HepG2 (cell line): ENCODE results near the gene BCL2L2. TPM values are rescaled to one million over a fixed set of nuclear protein-coding genes. Genes with fewer than 3 reads are reported as not detected.

Experiments
- AHR ChIP-seq: IDR thresholded peaks from 2 replicates; pipeline ENCODE4 v1.6.1; 2018; ENCODE audit warnings: missing genetic modification reagents, missing compliant biosample characterization
- BRD4 ChIP-seq: sonication (generic); formaldehyde crosslinking; IDR thresholded peaks from 2 replicates; pipeline ENCODE4 v1.4.0; 2020; ENCODE audit warnings: missing genetic modification reagents
- FOXJ3 ChIP-seq: sonication (generic); formaldehyde crosslinking; IDR thresholded peaks from 2 replicates; pipeline ENCODE4 v1.4.0; 2020; ENCODE audit warnings: missing genetic modification reagents, mild to moderate bottlenecking, borderline replicate concordance
- GATAD2A ChIP-seq: IDR thresholded peaks from 2 replicates; pipeline ENCODE4 v1.6.1; 2016
- JUNB ChIP-seq: sonication (generic); formaldehyde crosslinking; IDR thresholded peaks from 2 replicates; pipeline ENCODE4 v1.8.0; 2022; ENCODE audit warnings: missing genetic modification reagents, mild to moderate bottlenecking, borderline replicate concordance
- PAXIP1 ChIP-seq: sonication (generic); formaldehyde crosslinking; conservative IDR thresholded peaks from 2 replicates; pipeline ENCODE4 v1.4.0; 2020; ENCODE audit warnings: mild to moderate bottlenecking, missing genetic modification reagents, moderate library complexity
- ZBTB26 ChIP-seq: IDR thresholded peaks from 2 replicates; pipeline ENCODE4 v1.6.1; 2016; ENCODE audit warnings: missing compliant biosample characterization, missing genetic modification reagents, borderline replicate concordance
- ZBTB43 ChIP-seq: sonication (generic); formaldehyde crosslinking; conservative IDR thresholded peaks from 2 replicates; pipeline ENCODE4 v1.4.0; 2020; ENCODE audit warnings: missing genetic modification reagents
- ZNF549 ChIP-seq: sonication (generic); formaldehyde crosslinking; IDR thresholded peaks from 2 replicates; pipeline ENCODE4 v1.5.0; 2020; ENCODE audit warnings: missing genetic modification reagents
- ZNF619 ChIP-seq: sonication (generic); formaldehyde crosslinking; IDR thresholded peaks from 2 replicates; pipeline ENCODE4 v1.4.0; 2020; ENCODE audit warnings: mild to moderate bottlenecking, missing genetic modification reagents
- ZNF737 ChIP-seq: sonication (generic); formaldehyde crosslinking; IDR thresholded peaks from 2 replicates; pipeline ENCODE4 v1.5.0; 2020; ENCODE audit warnings: missing genetic modification reagents, mild to moderate bottlenecking, borderline replicate concordance
- polyA plus RNA-seq, 8 experiments: library from polyadenylated mRNA; depleted of rRNA in 3 of 8; stranded (reverse) in 7 of 8; unstranded in 1 of 8; fragments of >200 nt; fragmentation: Illumina TruSeq in 4 of 8; extraction: Trizol in 4 of 8; gene quantifications; 2 replicates each; pipeline versions ENCODE4 v1.2.1 to v1.2.3, GENCODE V29; 2011 to 2016; ENCODE audit warnings: low read depth in 4 of 8, missing spikeins in 1 of 8, mixed read lengths in 1 of 8; ENCODE audit not compliant: insufficient read depth in 1 of 8
- total RNA-seq, 5 experiments: library from RNA; depleted of rRNA; stranded (reverse); fragments of >200 nt; fragmentation: Illumina TruSeq; extraction: Trizol; gene quantifications; 2 replicates each; pipeline ENCODE4 v1.2.3, GENCODE V29; 2016; ENCODE audit warnings: low read depth in 1 of 5

The BCL2L2 gene
- total and polyA plus RNA-seq, 2 of the 13 experiments (the other 11 are each of a cell fraction or from before 2014, with no cell fraction given): 28.1 to 49.8 TPM

GRCh38 chr14:23302290-23303225 is 4.1 kb upstream of the BCL2L2 start, which contains the start of gene PPP1R3E (continued):
- TF ChIP-seq FOXJ3 (no peak), ZNF619 (CRISPR knock-in tag) (no peak; the same call in 1 of the 2 replicates), BRD4 (CRISPR knock-in tag) (peak; percentile 70), GATAD2A (peak; percentile 78), JUNB (CRISPR knock-in tag) (no peak), PAXIP1 (CRISPR knock-in tag) (no peak; the same call in 1 of the 2 replicates), AHR (CRISPR knock-in tag) (peak; percentile 87; the same call in 1 of the 2 replicates), ZBTB43 (CRISPR knock-in tag) (0 out of 2 replicates have a peak, but pooled peaks have one; percentile 55), ZNF737 (no peak), ZBTB26 (CRISPR knock-in tag) (0 out of 2 replicates have a peak, but pooled peaks have one; percentile 52), ZNF549 (CRISPR knock-in tag) (0 out of 2 replicates have a peak, but pooled peaks have one; percentile 9)
